ENCODE results near the gene ATAT1.

Gene ATAT1

DNA sequence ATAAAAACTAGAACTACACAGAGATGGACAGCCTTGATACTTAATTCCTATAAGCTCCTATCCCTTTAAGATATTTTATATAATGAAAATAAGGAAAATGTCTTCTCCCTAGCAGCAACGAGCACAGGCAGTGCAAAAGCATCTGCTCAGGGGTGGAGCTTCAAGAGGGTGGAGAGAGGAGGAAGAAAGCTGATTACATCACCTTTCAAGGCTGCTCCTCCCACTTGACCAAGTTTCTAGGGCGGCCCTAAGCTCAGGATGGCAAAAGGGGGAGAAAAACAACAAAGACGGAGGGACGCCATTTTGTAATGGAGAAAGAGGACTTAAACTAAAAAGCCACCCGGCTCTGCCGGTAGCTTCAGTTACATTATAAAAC is 11.8 kb upstream of the ATAT1 start:
- DNase-seq (ENCODE audit: low read depth) = peak; percentile 99
- H3K4me3 ChIP-seq (ENCODE audit: low read depth, low read length) = peak overlapping the region; percentile 99
- TF ChIP-seq MYC (IDR thresholded peaks at IDR 0.05; ENCODE audit: low read depth, low read length) (peak; percentile 18; the same call in 1 of the 2 replicates), POLR2A (IDR thresholded peaks at IDR 0.05; ENCODE audit: extremely low read depth, insufficient read length) (peak; percentile 48)
- TF ChIP-seq, protein P1, sequence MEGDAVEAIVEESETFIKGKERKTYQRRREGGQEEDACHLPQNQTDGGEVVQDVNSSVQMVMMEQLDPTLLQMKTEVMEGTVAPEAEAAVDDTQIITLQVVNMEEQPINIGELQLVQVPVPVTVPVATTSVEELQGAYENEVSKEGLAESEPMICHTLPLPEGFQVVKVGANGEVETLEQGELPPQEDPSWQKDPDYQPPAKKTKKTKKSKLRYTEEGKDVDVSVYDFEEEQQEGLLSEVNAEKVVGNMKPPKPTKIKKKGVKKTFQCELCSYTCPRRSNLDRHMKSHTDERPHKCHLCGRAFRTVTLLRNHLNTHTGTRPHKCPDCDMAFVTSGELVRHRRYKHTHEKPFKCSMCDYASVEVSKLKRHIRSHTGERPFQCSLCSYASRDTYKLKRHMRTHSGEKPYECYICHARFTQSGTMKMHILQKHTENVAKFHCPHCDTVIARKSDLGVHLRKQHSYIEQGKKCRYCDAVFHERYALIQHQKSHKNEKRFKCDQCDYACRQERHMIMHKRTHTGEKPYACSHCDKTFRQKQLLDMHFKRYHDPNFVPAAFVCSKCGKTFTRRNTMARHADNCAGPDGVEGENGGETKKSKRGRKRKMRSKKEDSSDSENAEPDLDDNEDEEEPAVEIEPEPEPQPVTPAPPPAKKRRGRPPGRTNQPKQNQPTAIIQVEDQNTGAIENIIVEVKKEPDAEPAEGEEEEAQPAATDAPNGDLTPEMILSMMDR (IDR thresholded peaks at IDR 0.05; ENCODE audit: low read depth, low read length) = no peak
- TF ChIP-seq, protein P2, sequence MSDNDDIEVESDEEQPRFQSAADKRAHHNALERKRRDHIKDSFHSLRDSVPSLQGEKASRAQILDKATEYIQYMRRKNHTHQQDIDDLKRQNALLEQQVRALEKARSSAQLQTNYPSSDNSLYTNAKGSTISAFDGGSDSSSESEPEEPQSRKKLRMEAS (IDR thresholded peaks at IDR 0.05; ENCODE audit: low read depth, low read length) = peak; percentile 10; the same call in 1 of the 2 replicates

DNA sequence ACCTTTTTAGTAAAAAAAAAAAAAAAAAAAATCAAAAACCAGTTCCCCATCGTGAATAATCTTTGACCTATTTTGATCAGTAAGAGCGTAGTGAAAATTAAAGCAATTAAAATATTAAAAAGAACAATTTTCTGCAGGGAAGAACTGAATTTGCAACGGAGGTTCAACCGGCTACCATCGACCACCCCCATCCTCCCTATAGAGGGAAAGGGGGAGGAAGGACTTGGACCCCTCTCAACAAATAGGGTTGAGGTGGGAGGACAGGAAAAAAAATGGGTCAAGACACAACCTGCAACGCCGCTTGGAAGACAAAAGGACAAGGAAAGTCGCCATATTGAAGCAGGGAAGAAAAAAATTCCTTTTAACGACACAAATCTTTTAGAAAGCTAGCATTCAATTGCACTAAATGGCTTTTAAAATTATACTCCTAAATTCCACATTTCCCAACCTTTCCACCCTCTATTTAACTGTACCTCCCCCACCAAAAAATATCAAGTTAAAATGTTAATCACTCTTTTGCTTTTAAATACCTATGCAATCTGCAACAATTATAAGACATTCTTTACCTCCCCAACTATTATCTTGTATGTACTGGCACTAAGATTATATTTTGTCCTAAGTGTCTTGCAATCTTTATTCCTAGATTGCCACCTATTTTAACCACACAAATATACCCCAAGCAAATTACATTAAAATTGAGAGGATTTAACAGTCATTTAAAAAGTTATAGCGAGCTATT is 11.3 kb upstream of the ATAT1 start:
- H3K4me3 ChIP-seq (ENCODE audit: low read depth, low read length) = peak overlapping the region; percentile 99
- TF ChIP-seq, protein P2 (IDR thresholded peaks at IDR 0.05; ENCODE audit: low read depth, low read length) = no peak; the same call in 1 of the 2 replicates
- TF ChIP-seq POLR2A (IDR thresholded peaks at IDR 0.05; ENCODE audit: extremely low read depth, insufficient read length) (no peak), MYC (IDR thresholded peaks at IDR 0.05; ENCODE audit: low read depth, low read length) (no peak)
- TF ChIP-seq, protein P1 (IDR thresholded peaks at IDR 0.05; ENCODE audit: low read depth, low read length) = no peak
- peak; percentile 94 for DNase-seq (ENCODE audit: low read depth)

DNA sequence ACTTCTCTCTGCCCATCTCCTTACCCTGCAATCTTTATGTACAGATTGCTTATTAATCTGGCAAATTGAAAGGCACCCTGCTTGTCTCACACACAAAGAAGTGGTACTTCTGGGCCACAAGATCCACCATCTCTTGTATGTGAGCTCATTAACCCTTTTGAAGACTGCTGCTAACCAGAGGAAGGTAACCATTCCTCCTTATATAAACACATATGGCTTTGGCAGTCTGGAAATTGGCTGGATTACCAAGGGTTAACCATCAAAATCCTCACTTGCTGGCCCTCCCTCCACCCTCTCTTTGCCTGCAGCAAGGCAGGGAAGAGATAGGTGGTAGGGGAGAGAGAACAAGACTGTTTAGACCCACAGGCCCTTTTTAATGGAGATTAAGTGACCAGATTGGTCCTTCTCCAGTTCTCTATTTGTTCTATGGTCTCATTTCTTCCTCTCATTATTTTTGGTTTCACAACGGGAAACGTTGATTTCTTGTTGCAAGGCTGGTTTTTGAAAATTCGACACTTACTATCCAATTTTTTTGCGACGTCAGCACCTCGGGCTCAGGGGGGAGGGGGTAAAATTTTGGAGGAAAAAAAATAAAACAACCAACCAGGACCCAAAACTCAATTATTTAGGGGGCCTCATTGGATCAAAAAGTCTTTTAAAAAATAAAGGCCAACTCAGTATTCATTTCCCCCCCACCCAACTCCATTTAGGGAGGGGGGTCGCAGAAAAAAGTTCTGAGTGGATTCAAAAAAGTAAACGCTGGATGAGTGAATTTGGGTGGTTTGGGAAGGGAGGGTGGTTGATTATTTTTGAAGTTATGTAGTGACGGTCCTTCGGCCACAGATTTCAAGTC is 10.5 kb upstream of the ATAT1 start:
- peak; percentile 28 for TF ChIP-seq POLR2A (IDR thresholded peaks at IDR 0.05; ENCODE audit: extremely low read depth, insufficient read length)
- TF ChIP-seq, protein P1 (IDR thresholded peaks at IDR 0.05; ENCODE audit: low read depth, low read length) = no peak
- H3K4me3 ChIP-seq (ENCODE audit: low read depth, low read length) = peak overlapping the region; percentile 99
- peak; percentile 67 for DNase-seq (ENCODE audit: low read depth)

DNA sequence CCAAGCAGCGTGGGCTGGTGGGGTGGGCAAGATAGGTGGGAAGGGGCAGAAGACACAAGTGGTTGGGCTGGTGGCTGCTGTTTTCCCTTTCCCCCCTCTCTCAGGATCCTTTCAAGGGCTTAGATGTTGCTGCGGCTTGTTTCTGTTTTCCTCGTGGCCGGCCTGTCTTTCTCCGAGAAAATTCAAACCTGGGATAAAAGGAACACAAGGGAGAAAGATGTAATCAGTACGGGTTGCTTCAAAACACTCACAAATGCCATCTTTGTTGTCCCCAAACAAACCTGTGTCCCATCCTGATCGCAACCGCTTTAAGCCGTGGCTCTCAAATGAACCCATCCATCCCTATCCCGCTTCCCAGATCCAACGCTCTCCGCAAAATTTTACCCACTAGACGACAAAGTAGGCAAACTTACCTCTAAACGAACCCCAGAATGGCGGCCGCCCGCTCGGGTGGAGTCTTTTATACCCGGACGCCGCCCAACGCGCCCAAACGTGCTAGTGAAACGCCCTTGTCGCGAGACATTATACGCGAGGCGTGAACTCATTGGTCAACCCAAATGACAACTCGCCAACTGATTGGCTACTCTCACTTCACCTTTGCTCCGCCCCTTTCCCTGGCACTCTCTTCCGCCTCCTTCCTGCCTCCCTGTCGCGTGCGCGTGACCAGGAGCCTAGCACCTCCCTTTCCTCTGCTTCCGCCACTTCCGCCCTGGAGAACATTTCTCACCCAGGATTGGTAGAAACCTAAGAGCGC is 9.7 kb upstream of the ATAT1 start, which contains the start of gene PPP1R10:
PPP1R10 (minus strand) TSS at position 433 of the 754 bp plus-strand sequence. CDS start 7,299 bp downstream, outside the sequence.
- DNase-seq (ENCODE audit: low read depth) = peak; percentile 100
- TF ChIP-seq, protein P2 (IDR thresholded peaks at IDR 0.05; ENCODE audit: low read depth, low read length) = peak; percentile 82
- TF ChIP-seq POLR2A (IDR thresholded peaks at IDR 0.05; ENCODE audit: extremely low read depth, insufficient read length) (peak; percentile 99), MYC (IDR thresholded peaks at IDR 0.05; ENCODE audit: low read depth, low read length) (peak; percentile 92)
- TF ChIP-seq, protein P1 (IDR thresholded peaks at IDR 0.05; ENCODE audit: low read depth, low read length) = no peak
- H3K4me3 ChIP-seq (ENCODE audit: low read depth, low read length) = peak within 1 kb of the TSS; percentile 99

DNA sequence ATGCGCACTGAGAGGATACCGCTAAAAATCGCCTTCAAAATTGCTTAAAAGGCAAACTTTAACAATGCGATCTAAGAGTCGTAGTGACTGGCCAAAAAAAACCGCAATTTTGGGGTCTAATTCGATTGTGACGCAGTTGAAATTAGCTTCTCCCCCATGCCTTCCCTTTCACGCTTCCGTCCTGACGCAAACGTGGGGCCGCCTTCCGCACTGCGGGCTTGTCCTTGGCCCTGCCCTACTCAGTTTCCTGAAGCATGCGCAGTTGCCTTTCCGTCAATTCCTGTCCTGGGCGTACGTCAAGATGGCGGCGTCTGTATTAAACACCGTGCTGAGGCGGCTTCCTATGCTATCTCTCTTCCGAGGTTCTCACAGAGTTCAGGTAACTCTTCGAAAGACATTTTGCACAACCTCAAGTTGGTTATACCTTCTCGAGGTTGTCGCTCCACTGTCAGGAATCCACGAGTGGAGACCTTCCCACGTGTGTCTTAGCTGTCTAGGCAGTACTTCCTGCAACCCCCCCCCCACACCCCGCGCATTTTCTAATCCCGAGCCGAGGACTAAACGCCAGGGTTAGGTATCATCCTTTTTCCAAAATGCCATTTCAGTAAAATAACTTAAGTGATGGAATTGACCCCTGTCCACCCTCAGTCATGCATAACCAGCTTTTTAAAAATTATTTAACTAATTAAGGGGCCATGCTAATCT is 9.0 kb upstream of the ATAT1 start, which contains the start of gene MRPS18B:
MRPS18B (plus strand) TSS at position 276 of the 705 bp plus-strand sequence; CDS start at position 302, 26 bp downstream.
- H3K4me3 ChIP-seq (ENCODE audit: low read depth, low read length) = peak within 1 kb of the TSS; percentile 99
- TF ChIP-seq POLR2A (IDR thresholded peaks at IDR 0.05; ENCODE audit: extremely low read depth, insufficient read length) (peak; percentile 94), MYC (IDR thresholded peaks at IDR 0.05; ENCODE audit: low read depth, low read length) (peak; percentile 95)
- TF ChIP-seq, protein P2 (IDR thresholded peaks at IDR 0.05; ENCODE audit: low read depth, low read length) = peak; percentile 92
- TF ChIP-seq, protein P1 (IDR thresholded peaks at IDR 0.05; ENCODE audit: low read depth, low read length) = no peak
- peak; percentile 99 for DNase-seq (ENCODE audit: low read depth)
